Islet of Langerhans (tissue), 1 donor: ENCODE data around the gene TTBK2.

Experiments
- FAIRE-seq: peaks from one replicate; lab custom pipeline; 2011; peaks lifted over from hg19 to GRCh38; lab: Jason Lieb, UNC

The TTBK2 gene

DNA sequence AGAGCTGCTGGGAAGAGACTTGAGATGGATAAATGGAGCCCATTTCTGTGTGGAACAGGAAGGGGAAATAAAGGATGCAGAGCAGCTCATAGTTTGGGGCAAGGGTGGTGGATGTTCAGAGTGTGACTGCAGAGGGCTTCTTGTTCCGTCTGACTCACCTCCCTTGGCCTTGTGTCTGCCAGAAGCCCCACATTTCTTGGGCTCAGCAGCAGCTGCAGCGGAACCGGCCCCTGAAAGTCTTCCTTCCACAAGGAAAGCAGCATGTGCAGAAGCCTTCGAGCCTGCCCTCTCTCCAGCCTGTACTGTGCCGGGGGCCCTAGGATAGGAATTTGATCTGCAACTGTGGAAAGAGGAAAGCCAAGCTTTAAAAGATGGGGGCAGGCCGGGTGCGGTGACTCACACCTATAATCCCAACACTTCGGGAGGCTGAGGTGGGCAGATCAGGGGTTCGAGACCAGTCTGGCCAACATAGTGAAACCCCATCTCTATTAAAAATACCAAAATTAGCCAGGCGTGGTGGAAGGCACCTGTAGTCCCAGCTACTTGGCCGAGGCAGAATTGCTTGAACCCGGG, 195.2 kb downstream of the TTBK2 start:
- FAIRE-seq, result no peak

DNA sequence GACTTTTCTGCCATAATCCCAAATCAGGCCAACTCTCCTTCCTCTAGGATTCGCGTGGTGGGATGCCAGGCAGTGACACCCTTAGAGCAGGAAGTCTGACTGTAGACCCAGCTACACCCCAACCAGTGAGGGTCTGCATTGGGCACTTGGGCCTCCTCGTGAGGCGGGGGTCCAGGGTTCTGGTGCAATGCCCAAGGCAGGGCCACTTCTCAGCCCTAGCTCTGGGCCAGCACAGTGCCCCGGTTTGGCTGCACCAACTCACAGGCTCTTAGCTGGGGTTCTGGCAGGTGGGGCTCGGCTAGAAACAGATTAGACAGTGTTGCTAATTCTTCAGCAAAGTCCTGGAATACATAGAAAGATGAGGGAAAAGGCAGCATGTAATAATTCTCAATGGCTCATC, 196.3 kb downstream of the TTBK2 start:
- no peak for FAIRE-seq

GRCh38 chr15:42723068-42723467, 197.5 kb downstream of the TTBK2 start:
- no peak for FAIRE-seq

DNA sequence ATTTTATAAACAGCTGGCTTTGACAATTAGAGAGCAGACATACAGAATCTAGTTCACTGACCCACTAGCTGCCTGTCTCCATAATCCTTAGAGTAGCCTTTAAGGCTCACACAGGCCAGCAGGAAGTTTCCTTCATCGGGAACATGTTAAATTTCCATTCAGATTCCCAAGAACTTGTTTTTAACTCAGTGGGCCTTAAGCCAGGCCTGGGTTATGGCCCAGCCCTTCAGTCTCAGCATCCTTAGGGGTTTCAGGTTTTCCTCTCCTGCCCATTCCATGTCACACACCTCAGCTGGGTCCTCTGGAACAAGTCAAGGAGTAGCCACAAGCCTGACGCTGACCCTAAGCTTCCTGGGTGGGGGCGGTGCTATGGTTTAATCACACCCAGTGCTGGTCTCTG, 198.7 kb downstream of the TTBK2 start:
- no peak for FAIRE-seq

- no peak for FAIRE-seq
These were observed 199.6 kb downstream of the TTBK2 start for GRCh38 chr15:42721016-42721415.

GRCh38 chr15:42720071-42720470, 200.5 kb downstream of the TTBK2 start:
- no peak for FAIRE-seq

- FAIRE-seq, result no peak
These were observed 201.5 kb downstream of the TTBK2 start for GRCh38 chr15:42719043-42719442.

DNA sequence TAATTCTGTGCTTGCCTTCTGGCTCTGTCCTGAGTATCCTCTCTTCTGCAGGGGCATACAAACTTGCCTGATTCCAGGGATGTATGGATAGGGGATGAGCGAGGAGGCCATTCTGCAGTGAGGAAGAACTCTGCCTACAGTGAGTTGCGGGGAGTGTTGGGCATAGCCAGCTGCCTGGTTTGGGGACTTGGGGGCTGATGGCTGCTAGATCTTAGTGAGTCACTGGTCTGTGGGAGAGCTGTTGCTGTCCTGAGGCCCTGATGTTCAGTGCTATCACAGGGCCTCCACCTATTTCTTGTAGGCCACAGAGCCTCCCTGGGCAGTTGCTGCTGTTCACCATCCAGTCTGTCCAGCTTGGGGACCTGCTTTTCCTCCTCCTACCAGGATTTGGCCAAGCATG, 204.0 kb downstream of the TTBK2 start:
- FAIRE-seq, result no peak

DNA sequence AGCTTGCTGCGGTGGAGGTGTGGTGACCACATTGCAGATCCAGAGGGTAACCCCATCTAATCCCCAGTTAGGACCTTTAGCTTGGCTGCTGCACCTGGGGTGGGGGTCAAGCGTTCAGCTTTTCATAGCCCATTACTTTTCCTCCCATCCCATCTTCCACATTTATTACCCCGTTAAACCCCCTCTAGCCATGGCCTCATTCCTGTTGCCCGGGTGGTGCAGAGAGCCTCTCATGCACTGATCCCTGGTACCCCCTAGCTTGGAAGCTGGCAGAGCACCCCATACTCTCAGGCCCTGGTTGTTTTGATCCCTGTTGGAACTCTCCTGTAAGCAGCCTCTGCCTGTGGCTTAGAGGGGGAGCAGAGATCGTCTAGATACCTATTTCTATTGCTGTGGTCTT, 204.5 kb downstream of the TTBK2 start:
- FAIRE-seq, result no peak

- no peak for FAIRE-seq
These were observed 208.0 kb downstream of the TTBK2 start for GRCh38 chr15:42712584-42712983.

DNA sequence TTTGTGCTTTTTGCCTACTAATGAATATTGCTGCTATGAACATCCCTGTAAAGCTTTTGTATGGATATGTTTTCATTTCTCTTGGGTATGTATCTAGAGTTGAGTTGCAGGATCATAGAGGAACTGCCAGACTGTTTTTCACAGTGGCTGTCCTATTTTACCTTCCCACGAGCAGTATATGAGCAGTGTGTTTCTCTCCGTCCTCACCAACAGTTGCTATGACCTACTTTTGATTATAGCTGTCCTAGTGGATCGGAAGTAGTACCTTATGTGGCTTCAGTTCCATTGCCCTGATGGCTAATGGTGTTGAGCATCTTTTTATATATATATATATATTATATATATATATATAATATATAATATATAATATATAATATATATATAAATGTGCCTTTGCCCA, 208.8 kb downstream of the TTBK2 start:
- FAIRE-seq, result no peak

DNA sequence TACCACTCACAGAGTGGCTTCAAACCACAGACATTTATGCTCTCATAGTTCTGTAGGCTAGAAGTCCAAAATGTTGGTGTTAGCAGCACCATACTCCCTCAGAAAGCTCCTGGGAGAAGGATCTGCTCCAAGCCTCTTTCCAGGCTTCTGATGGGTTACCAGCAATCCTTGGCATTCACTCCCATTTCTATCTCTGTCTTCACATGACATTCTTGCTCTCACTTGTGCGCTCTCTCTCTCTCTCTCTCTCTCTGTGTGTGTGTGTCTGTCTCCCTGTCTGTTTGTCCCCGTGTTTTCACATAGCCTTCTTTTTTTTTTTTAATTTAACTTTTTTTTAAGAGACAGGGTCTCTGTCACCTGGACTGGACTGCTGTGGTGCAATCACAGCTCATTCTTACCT, 209.9 kb downstream of the TTBK2 start:
- no peak for FAIRE-seq

DNA sequence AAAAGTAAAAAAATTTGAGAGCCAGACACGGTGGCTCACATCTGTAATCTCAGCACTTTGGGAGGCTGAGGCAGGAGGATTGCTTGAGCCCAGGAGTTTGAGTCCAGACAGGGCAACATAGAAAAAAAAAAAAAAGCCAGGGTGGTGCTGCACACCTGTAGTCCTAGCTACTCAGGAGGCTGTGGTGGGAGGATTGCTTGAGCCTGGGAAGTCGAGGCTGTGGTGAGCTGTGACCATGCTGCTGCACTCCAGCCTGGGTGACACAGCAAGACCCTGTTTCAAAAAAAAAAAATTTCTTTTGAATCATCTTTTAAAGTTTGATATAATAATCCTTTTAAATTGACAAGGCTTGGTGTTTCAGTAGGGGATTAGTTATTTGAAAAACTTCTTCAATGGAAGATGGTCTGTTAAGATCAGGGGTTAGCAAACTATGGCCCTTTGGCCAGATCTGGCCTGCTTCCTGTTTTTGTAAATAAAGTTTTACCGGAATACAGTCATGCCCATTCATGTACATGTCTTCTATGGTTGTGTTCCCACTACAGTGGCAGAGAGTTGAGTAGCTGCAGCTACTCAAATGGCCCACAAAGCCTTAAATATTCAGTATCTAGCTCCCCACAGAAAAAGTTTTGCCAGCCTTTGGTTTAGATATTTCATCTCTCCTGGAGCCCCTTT, 212.6 kb downstream of the TTBK2 start:
- FAIRE-seq, result no peak

DNA sequence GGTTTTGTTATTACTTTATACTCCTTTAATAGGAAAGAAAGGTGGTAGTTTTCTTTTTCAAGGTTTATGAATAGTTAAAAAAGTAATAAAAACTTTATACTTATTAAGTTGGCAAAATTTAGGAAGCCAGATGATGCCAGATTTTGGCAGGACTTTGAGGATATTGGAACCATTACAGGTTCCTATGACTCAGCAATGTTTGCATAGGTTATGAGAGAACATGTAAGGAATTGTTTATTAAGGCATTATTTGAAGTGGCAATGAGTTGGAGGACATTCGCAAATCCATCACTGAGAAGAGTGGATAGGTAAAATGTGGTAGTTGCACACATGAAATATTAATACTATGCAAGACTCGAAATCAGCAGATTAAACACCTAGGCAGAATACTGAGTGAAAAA, 213.5 kb downstream of the TTBK2 start:
- FAIRE-seq, result no peak

- no peak for FAIRE-seq
These were observed 215.2 kb downstream of the TTBK2 start for GRCh38 chr15:42705336-42705735.

GRCh38 chr15:42704492-42704926, 216.1 kb downstream of the TTBK2 start:
- FAIRE-seq, result peak; percentile 49

GRCh38 chr15:42696626-42697025, 224.0 kb downstream of the TTBK2 start:
- FAIRE-seq, result no peak

- FAIRE-seq, result no peak
These were observed 225.0 kb downstream of the TTBK2 start for GRCh38 chr15:42695527-42696071.

- FAIRE-seq, result no peak
These were observed 226.2 kb downstream of the TTBK2 start for GRCh38 chr15:42694398-42694797.

DNA sequence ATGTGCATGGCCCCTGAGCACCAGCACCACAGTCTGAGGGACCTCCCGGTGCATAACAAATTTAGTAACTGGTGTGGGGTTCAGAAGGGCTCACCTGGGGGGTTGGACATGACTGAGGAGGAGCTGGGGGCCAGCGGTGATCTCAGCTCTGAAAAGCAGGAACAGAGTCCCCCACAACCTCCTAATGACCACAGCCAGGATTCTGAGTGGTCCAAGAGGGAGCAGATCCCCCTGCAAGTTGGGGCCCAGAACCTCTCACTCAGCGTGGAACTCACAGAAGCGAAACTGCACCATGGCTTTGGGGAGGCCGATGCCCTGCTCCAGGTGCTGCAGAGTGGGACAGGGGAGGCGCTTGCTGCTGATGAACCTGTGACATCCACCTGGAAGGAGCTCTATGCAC, 226.6 kb downstream of the TTBK2 start:
- no peak for FAIRE-seq

GRCh38 chr15:42693496-42693895, 227.1 kb downstream of the TTBK2 start:
- FAIRE-seq, result no peak

DNA sequence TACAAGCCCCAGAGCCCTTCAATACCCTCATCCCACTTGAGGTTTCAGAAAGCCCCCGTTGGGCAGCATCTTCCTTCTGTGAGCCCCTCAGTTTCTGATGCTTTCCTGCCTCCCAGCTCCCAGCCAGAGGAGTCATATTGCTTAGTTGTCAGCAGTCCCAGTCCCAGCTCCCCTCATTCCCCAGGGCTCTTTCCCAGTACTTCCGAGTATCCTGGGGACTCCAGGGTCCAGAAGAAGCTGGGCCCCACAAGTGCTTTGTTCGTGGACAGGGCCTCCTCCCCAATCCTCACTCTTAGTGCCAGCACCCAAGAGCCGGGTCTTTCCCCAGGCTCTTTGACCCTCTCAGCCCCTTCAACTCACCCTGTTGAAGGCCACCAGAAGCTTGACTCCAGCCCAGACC, 227.6 kb downstream of the TTBK2 start:
- no peak for FAIRE-seq

DNA sequence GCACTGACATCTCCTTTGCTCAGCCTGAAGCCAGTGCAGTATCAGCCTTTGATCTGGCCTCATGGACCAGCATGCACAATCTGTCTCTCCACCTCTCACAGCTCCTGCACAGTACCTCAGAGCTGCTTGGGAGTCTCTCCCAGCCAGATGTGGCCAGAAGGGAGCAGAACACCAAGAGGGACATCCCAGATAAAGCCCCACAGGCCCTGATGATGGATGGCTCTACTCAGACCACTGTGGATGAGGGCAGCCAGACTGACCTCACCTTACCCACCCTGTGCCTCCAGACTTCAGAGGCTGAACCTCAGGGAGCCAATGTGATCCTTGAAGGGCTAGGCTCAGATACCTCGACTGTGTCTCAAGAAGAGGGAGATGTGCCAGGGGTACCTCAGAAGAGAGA, 228.0 kb downstream of the TTBK2 start:
- no peak for FAIRE-seq

- FAIRE-seq, result no peak
These were observed 228.8 kb downstream of the TTBK2 start for GRCh38 chr15:42691770-42692169.
